Measurements from ENCODE around the gene RCAN1.

Gene RCAN1

DNA sequence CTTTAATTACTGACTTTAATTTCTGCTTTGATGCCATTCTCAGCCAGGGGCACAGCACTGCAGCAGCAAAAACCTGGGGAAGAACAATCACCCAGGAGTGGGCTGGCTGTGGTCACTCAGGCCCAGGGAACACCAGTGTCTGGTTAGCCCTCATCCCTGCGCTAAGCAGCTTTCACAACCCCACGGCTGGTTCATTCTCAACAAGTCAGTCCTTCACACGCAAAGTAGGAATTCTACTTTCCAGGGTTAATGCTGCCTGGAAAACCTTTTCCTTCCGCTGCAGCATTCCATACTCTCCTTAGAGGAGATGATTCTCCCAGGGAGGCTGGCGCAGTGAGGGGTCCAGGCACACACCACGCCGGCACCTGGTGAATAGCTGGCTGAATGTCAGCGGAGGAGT, 78.6 kb downstream of the RCAN1 start:
- DNase-seq, result no peak

DNA sequence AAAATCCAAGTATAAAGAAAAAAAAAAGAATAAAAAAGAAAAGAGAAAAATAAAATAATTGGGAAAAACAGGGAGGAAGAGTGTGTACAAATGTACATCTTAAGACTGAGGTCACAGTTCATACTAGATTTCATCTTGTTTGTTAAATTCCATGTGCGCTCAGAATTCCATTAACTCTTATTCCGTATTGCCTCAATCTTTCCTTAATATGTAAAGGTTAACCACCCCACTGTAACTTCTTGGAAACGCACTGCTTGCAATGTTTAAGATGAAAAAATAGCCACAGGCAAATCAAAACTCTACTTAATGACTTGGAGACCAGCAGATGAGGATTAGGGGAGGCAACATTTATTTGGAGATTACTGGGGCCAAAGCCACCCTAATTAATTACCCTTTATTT, 79.0 kb downstream of the RCAN1 start:
- DNase-seq, result no peak

- no peak for DNase-seq
Measured at GRCh38 chr21:34534522-34534921, 80.4 kb downstream of the RCAN1 start.

DNA sequence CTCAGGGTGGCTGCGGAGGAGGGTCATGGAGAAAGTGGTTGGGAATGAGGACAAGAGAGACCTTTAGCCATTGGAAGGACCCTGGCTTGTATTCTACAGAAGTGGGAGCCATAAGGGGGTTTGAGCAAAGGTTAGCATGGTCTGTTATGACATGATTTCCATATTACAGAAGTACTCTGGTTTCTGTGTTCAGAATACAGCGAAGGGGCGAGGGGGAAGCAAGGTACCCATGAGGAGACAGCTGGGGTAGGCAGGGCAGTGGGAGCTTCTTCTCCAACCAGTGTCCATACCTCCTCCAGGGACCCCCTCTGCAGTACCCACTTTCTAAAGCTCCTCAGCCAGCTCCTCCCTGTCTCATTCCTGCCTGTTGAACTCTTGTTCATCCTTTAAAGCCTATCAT, 81.0 kb downstream of the RCAN1 start:
- no peak for DNase-seq

GRCh38 chr21:34531399-34531798, 83.5 kb downstream of the RCAN1 start:
- no peak for DNase-seq

- no peak for DNase-seq
Measured at GRCh38 chr21:34530261-34530660, 84.7 kb downstream of the RCAN1 start.

DNA sequence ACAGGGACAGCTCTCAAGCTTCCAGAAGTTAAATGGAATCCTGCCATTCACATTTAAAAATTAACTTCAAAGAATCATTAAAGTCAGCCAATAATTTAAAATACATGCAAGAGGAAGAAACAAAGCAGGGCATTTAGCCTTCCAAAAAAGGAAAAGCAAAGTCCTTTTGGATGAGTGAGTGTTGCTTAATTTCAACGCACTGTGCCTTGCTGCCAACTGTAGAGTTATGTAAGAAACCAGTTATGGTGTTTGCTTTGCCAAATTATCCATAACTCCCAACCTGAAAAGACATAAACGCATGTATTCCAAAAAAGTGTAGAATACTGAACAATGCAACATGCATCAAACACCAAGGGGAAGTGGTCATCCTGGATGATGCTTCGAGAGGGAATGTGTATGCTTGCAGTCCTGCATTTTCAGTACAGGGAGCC, 86.8 kb downstream of the RCAN1 start:
- no peak for DNase-seq

GRCh38 chr21:34526618-34527290, 88.2 kb downstream of the RCAN1 start:
- DNase-seq, result peak; percentile 90

DNA sequence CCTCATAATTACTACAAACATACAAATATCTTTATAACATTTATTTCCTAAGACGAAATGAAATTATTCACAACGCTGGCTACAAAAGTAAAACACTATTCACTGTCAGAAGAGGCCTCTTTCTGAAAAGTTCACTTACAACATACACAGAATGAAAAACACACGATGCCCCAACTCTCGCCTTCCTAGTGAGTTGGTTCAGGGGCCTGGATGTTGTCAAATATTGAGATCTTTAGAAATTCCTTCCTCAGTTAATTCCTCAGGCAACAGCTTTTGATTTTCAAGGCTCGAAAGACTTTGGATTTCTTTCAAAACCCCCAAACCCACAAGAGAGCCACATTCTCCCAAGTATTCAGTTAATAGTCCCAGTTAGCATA, 88.7 kb downstream of the RCAN1 start:
- DNase-seq, result no peak

DNA sequence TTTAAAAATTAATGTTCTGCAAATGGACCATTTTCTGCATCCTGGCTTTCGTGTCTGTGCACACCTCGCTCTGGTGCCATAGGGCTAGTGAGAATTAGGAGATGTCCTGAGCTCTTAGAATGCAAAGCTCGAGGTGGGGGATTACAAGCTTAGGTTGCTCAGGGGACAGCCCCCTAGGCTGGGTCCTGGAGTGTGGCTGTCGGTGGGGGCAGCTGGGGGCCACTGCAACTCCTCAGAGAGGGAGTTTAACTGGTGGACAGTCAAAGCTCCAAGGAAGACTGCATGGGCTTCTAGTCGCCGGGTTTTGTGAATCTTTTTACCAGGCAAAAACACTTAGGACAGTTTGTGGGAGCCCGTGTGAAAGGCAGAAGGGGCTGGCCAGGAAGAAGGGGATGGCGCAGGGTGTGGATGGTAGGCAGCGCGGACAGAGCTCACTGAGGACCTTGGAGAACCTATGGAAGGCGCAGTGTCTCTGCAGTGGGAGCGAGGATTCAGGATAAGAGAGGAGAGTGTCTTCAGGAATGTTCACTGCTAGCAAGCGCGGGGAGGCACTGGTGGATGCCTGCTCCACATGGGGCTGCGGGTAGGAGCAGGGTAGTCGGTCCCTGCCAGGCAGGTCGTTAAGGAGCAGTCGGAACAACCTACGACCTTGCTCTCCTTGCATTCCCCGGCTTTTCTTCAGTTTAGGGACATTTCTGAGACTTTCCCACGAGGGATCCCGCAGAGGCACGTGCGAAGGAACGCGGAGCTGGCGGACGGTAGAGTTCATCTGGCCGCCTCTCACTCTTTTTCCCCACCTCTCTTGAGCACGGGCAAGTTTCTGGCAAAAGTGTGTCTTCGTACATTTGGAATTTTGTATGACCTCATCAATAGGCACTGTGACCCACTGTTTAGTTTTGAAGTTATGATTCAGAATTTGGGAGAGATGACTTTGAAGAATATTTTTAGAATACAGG, 90.0 kb downstream of the RCAN1 start:
- no peak for DNase-seq

DNA sequence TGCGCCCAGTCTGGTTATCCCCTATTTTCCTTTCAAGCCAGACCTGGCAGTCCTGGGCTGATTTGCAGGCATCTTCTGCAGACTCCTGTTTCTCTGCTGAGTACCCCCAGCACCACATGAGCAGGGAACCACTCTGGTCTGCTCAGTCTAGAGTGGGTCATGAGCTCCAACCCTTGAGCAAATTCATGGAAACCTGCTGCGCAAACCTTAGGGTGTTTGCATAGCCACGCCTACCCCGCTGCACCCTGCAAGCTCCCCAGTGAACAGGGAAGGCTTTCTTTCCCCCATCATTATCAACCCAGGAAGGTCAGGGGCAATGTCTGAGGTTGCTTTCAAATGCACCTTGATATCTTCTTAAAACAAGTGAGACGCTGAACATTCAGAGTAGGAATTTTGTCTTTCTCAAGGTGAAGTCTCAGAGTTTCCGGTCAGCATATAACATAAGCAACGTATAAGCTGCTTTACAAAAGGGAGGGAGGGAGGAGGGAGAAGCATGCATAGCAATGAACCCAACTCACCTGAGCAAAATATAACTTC, 91.8 kb downstream of the RCAN1 start:
- no peak for DNase-seq

- no peak for DNase-seq
Measured at GRCh38 chr21:34522284-34522683, 92.6 kb downstream of the RCAN1 start.

GRCh38 chr21:34521561-34521960, 93.4 kb downstream of the RCAN1 start:
- DNase-seq, result no peak

- DNase-seq, result no peak
Measured at GRCh38 chr21:34520764-34521508, 94.0 kb downstream of the RCAN1 start.

DNA sequence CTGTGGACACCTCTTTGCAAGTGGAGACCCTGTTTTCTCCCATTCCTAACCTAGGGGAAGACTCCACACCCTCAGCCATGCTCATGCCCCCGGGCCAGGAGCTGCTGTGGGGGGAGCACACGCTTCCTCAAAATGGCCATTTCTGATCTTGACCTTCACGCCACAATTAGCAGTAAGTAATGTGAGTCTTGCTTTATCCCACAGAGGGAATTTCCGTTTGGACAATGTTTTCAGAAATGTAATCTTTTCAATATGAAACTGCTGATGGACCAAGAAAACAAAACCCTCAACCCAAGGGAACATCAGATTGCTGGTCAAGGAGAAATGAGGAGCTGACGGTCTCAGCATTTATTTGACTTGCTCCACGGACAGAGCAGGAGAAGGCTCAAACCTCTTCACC, 94.6 kb downstream of the RCAN1 start:
- no peak for DNase-seq

DNA sequence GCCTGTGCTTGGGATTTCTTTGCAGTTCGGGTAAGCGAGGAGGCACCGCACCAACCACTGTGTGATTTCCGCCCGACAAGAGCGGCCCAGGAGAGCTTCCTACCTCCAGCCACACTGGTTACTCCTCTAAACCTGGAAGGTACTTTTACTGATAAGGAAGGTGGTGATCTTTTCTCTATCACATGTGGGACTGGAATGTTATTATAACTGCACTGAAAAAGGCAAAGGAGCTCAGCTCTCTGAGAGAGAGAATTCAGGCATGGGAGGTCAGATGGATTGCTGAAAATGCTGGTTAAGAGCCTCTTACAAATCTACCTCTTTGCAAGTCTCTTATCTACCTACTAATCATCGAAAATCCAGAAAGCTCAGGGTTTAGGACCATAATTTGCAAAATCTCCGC, 95.2 kb downstream of the RCAN1 start:
- no peak for DNase-seq

DNA sequence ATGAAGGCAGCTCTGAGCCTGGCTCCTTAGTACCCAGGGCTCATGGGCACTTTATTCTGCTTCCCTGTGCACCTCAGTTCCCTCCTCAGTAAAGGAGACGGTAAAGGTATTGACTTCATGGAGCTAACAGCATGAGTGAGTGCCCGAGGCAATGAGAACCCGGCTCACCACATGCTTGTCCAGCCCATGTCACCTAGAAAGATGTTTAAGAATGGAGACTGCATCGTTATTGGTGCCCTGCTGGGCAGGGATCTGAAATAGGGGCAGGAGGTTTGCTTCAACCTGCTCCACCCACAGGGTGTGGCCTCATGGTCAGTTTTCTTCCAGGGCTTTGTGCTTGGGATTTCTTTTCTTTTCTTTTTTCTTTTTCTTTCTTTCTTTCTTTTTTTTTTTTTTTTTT, 95.9 kb downstream of the RCAN1 start:
- no peak for DNase-seq

DNA sequence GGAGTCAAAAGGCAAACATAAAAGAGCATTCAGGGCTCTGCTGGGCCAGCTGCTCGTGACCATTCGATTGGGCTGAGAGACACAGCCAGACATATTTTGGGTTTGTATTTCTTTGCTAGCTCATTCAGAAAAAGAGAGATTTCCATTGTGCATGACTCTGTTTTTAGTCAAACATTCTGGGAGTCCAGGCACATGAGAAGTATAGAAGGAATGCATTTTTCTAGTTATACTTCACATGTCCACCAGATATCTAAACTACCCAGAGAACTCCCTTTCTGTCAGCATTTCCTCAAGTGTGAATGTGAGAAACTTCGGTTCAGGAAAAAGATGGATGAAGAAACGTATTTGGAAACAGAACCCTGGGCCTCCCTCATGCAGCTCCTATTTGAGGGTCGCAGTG, 96.6 kb downstream of the RCAN1 start:
- DNase-seq, result no peak

DNA sequence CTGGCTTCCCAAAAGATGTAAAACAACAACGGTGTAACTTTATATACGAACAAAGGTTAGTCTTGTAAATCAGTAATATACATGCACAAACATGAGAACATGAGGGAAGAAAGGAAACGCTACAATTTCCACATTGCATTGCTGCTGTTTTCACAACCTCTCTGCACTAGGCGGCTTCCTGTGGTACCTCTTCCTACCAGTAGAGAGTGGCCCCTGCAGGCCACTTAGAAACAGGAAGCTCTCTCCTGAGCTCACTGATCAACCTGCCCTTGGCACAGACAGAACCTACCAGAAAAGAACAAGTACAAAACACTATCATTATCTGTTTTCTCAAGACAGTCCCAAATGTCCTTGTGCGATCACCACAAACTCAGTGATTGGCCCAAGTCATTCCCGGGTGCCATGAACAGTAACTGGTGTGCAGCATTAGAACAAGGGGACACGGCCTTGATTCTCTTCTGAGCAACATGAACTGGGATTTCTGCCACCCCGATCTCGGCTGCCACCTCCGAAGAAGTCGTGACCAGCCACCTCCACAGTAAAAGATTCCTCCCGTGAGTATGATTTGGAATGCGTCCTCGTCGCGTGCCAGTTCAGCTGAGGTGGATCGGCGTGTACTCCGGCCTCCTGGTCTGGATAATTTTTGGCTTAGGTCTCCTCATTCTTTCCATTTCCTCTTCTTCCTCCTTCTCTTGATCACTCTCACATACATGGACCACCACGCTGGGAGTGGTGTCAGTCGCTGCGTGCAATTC, 97.2 kb downstream of the RCAN1 start:
- DNase-seq, result no peak

- no peak for DNase-seq
Measured at GRCh38 chr21:34517039-34517438, 97.9 kb downstream of the RCAN1 start.

GRCh38 chr21:34514576-34515115, 100.3 kb downstream of the RCAN1 start:
- DNase-seq, result no peak

DNA sequence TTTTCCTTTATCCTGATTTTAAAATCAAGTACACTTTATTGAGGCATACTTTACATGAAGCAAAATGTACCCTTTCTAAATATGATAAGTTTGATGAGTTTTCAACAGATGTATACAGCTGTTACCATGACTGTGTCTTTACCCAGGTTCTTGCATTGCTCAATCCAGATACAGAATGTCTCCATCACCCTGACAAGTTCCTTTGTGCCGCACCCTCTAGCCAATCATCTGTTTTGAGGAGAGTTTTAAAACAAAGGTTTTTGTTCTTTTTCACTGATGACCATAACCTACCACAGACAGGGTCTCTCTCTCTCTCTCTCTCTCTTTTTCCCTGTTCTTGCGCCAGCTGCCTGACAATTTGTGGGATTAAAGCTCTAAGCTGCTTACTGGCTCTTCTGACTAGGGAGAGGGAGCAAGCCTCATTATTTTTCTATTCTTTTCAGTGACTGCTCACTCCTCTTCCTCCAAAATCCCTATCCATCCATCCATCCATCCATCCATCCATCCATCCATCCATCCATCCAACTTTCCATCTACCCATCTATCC, 101.7 kb downstream of the RCAN1 start:
- DNase-seq, result no peak
